IPS-18a (cell line): ENCODE data around the gene NEURL1.

Experiments
- H3K27ac ChIP-seq: one replicate; pipeline ENCODE4 v1.5.1; 2013; ENCODE audit warnings: low read length
- H3K27me3 ChIP-seq: one replicate; pipeline ENCODE4 v1.6.1; 2013; ENCODE audit warnings: mild to moderate bottlenecking, low read length; ENCODE audit not compliant: control insufficient read depth, insufficient read depth
- H3K36me3 ChIP-seq: one replicate; pipeline ENCODE4 v1.6.1; 2013; ENCODE audit warnings: low read depth, low read length; ENCODE audit not compliant: control insufficient read depth
- H3K4me1 ChIP-seq: one replicate; pipeline ENCODE4 v1.6.1; 2013; ENCODE audit warnings: low read depth, low read length; ENCODE audit not compliant: control insufficient read depth
- H3K4me3 ChIP-seq: one replicate; pipeline ENCODE4 v1.5.1; 2013; ENCODE audit warnings: low read length
- H3K9ac ChIP-seq: one replicate; pipeline ENCODE4 v1.6.1; 2013; ENCODE audit warnings: mild to moderate bottlenecking, low read length, moderate library complexity
- H3K9me3 ChIP-seq: one replicate; pipeline ENCODE4 v1.6.1; 2013; ENCODE audit warnings: low read depth, low read length; ENCODE audit not compliant: control insufficient read depth

NEURL1 gene

DNA sequence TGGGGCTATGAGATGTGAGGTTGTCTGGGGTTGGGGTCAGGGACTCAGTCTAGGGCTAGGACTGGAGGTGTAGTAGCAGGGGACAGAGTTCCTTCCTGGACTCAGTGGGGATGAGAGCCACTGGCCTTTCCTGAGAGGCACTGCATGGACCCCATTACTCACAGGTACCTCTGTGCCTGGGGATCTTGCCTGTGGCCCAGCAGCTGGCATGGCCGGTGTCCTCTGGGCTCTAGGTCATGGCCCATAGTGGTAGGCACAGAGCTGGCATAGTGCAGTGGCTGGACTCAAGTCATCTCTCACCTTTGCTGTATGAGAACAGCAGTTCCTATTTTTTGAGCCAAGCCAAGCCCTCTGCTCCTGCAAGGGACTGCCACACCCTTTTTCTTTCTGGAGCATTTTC, 51.9 kb downstream of the NEURL1 start:
- Histone ChIP-seq H3K9me3 (no peaks in the 10 kb centered on the region), H3K36me3 (no peaks in the 10 kb centered on the region), H3K4me3 (no peak overlapping the region), H3K4me1 (peaks cover 12% of the 10 kb centered on the region), H3K27me3 (no peaks in the 10 kb centered on the region), H3K27ac (no peak overlapping the region), H3K9ac (no peak overlapping the region)

DNA sequence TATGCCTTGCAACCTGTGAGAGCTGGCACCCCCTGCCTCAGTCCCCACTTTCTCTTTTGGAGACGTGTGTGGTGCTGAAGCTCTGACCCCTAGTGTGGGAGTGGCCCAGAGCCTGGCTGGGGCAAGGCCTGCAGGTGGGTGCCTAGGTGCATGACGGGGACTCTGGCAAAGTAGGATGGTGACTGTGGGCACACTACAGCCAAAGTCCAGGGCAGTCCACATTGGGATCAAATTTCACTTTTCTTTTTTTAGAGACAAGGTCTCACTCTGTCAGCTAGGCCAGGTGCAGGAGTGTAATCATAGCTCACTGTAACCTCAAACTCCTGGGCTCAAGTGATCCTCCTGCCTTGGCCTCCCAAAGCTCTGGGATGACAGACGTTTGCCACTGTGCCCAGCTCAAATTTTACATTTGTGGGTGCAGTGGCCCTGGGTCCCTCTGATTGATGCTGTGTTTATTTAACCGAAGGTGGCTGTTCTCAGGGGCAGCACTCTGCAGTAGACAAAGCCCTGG, 52.3 kb downstream of the NEURL1 start:
- no peak overlapping the region for H3K9ac ChIP-seq
- no peak overlapping the region for H3K4me3 ChIP-seq
- H3K27me3 ChIP-seq: no peaks in the 10 kb centered on the region
- no peaks in the 10 kb centered on the region for H3K9me3 ChIP-seq
- no peak overlapping the region for H3K27ac ChIP-seq
- peaks cover 12% of the 10 kb centered on the region for H3K4me1 ChIP-seq
- H3K36me3 ChIP-seq: no peaks in the 10 kb centered on the region

DNA sequence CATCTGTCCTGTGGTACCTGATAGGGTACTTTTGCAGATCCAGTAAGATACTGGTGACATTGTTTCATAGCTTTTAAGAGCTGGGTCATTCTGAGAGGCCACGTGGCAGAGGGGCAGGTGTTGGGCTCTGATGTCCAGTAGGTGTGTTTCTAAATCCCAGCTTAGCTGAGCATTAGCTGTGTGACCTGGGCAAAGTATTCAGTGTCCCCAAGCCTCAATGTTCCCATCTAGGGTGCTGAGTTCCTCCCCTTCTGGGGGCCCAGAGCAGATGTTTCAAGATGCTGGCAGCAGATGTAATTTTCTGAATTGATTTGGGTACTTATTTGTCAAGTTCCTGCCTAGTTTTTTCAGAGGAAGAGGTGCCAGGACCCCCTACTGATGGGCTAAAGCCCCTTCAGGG, 52.9 kb downstream of the NEURL1 start:
- Histone ChIP-seq H3K9me3 (no peaks in the 10 kb centered on the region), H3K9ac (no peak overlapping the region), H3K36me3 (no peaks in the 10 kb centered on the region), H3K27me3 (no peaks in the 10 kb centered on the region), H3K4me3 (no peak overlapping the region), H3K27ac (no peak overlapping the region), H3K4me1 (peaks cover 12% of the 10 kb centered on the region)

DNA sequence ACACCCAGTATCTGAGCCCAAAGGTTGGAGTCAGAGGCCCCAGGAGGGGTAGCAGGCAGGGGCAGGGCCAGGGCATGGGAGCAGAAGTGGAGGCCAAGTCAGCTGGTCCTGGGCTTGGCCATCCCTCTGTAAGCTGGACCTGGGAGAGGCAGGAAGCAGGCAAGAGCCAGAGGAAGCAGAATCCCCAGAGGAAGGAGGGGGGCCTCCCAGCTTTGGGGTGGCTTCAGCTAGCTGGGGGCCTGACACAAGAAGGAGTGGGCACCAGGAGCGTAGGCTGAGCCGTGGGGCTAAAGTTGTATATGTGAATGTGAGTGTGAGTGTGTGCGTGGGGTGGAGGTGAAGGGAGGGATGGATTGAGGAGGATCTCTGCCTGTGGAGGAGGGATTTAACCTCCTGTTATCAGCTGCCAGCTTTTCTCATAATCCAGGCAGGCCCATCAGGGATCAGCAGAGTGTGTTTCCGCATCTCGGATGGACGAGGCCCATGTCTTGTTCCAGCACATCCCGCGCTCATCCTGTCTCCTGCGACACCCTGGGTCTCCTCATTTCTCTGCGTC, 54.0 kb downstream of the NEURL1 start:
- Histone ChIP-seq H3K9ac (no peak overlapping the region), H3K9me3 (no peaks in the 10 kb centered on the region), H3K27ac (no peak overlapping the region), H3K36me3 (no peaks in the 10 kb centered on the region), H3K4me3 (no peak overlapping the region), H3K27me3 (no peaks in the 10 kb centered on the region), H3K4me1 (peaks cover 11% of the 10 kb centered on the region)

DNA sequence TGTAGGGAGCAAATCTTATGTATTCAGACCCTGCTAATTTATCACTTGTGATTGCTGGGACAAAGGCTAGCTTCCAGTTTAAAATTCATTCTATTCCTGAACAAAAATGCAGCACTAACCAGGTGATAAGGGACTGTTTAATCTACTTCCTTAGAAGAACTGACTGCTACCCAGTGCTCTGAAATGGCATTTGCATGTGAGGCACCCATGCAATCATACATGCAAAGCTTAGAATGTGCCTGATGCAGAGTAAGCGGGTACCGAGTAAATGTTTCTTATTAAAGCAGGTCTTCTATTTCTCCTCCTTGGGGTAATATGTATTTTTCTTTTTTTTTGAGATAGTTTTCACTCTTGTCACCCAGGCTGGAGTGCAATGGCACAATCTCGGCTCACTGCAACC, 54.5 kb downstream of the NEURL1 start:
- Histone ChIP-seq H3K9me3 (no peaks in the 10 kb centered on the region), H3K27me3 (no peaks in the 10 kb centered on the region), H3K9ac (no peak overlapping the region), H3K4me1 (peaks cover 5% of the 10 kb centered on the region), H3K4me3 (no peak overlapping the region), H3K36me3 (no peaks in the 10 kb centered on the region), H3K27ac (no peak overlapping the region)

DNA sequence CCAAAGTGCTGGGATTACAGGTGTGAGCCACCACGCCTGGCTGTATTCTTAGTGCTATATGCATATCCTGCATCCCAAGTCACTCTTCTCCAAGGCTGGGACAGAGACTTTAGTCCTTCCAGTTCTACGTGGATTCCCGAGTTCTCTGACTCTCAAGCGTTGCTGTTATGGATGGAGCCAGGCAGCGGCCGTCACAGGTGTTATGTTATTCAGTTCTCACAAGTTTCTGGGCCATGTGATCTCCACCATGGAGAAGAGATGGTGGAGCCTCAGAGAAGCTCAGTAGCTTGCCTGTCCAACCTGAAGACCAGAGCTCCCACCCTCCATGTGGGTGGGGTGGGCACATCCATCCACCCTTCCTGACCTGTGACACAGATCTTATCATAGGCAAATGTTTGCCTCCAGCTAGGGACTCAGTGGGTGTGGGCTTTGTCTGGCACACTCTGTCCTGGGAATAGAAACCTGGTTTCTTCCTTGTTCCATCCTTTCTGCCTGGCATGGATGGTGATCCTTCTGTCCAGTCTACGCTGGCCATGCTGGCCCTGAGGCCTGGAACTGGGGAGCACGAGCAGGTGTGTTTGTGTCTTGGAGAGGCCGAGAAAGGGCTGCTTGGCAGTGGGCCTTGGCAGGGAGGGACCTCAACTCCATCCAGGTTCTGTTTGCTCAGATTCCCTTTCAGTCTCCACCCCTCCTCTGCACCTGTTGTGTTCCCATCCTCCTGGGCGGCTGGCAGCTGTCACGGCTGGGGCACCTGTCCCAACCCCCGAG, 55.3 kb downstream of the NEURL1 start:
- no peak overlapping the region for H3K9ac ChIP-seq
- no peaks in the 10 kb centered on the region for H3K27me3 ChIP-seq
- H3K36me3 ChIP-seq: no peaks in the 10 kb centered on the region
- H3K27ac ChIP-seq: no peak overlapping the region
- H3K9me3 ChIP-seq: no peaks in the 10 kb centered on the region
- H3K4me1 ChIP-seq: no peaks in the 10 kb centered on the region
- H3K4me3 ChIP-seq: no peak overlapping the region

DNA sequence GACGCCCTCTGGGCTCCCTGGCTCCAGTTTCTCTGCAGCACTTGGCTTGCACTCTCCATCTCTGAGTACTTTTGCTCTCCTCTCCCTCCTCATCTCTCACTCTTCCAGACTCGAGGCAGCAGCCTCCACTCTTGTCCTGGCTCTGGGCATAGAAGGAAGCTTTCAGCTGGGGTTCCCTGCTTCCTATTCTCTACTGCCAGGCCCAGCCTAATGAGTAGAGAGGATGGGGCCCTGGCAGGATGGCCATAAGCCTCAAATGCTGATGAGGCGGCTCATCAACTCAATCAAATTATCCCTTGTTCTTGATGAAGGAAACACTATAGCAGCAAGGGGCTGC, 55.8 kb downstream of the NEURL1 start:
- Histone ChIP-seq H3K27me3 (peaks cover 5% of the 10 kb centered on the region), H3K4me1 (no peaks in the 10 kb centered on the region), H3K9ac (no peak overlapping the region), H3K36me3 (no peaks in the 10 kb centered on the region), H3K9me3 (no peaks in the 10 kb centered on the region), H3K4me3 (no peak overlapping the region), H3K27ac (no peak overlapping the region)

DNA sequence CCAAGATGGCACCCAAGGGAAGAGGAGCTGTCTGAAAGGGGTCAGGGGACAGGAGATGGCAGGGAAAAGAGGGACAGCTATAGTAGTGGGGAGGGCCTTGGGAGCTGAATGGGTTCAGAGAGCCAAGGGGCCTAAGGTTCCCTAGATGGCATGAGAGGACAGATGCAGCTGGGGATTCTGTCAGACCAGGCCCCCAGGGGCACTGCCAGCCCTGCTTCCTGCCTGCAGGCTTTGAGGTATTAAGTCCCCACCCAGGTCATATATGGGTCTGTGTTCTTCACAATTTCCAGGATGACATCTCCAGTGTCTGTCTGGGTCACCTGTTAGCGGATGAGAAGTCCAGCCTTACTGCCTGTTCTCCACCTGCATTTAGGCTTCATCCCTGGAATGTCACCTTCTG, 56.7 kb downstream of the NEURL1 start:
- Histone ChIP-seq H3K27me3 (peaks cover 10% of the 10 kb centered on the region), H3K9ac (no peak overlapping the region), H3K9me3 (no peaks in the 10 kb centered on the region), H3K36me3 (no peaks in the 10 kb centered on the region), H3K4me3 (no peak overlapping the region), H3K27ac (no peak overlapping the region), H3K4me1 (no peaks in the 10 kb centered on the region)

DNA sequence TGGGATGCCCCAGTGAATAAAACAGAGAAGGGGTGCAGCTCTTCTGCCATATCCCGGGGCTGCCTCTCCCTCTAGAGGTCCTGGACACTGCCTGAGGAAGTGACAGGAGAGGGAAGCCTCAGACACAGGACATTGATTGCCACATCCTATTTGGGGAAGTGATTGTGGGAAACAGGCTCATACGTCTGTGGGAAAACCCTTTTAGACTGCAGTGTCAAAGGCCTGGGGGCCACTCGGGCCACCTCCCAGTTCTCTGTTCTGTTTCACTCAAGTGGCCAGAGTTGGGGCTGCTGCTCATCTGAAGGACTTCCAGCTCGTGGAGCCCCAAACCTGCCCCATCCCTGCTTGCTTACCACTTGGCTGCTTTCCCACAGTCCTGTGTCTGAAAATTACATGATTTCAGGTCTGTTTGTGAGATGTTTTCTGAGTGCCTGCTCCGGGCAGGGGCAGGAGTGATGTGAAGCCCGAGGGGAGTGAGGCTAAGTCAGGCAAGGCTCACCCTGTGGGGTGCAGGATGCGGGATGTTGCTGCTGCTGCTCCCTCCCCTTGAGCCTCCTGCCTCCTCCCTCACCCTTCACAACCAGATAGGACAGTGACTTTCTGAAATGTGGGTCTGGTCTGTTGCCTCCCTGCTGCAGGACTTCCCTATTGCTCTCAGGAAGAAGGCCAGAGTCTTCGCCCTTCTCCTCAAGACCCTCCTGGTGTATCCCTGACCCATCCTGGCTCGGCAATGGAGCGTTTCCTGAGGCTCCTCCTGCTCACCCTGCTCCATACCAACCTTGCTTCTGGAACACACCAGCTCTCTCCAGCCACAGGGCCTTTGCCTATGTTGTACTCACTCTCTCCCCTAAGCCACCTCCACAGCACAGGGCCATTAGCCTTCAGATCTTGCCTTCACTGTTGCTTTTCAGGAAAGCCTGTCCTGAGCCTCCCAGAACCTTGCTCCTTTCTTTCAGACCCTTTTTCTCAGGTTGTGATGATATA, 58.4 kb downstream of the NEURL1 start:
- H3K4me1 ChIP-seq: no peaks in the 10 kb centered on the region
- no peaks in the 10 kb centered on the region for H3K9me3 ChIP-seq
- no peak overlapping the region for H3K27ac ChIP-seq
- H3K27me3 ChIP-seq: peaks cover 23% of the 10 kb centered on the region
- no peak overlapping the region for H3K9ac ChIP-seq
- no peaks in the 10 kb centered on the region for H3K36me3 ChIP-seq
- no peak overlapping the region for H3K4me3 ChIP-seq

DNA sequence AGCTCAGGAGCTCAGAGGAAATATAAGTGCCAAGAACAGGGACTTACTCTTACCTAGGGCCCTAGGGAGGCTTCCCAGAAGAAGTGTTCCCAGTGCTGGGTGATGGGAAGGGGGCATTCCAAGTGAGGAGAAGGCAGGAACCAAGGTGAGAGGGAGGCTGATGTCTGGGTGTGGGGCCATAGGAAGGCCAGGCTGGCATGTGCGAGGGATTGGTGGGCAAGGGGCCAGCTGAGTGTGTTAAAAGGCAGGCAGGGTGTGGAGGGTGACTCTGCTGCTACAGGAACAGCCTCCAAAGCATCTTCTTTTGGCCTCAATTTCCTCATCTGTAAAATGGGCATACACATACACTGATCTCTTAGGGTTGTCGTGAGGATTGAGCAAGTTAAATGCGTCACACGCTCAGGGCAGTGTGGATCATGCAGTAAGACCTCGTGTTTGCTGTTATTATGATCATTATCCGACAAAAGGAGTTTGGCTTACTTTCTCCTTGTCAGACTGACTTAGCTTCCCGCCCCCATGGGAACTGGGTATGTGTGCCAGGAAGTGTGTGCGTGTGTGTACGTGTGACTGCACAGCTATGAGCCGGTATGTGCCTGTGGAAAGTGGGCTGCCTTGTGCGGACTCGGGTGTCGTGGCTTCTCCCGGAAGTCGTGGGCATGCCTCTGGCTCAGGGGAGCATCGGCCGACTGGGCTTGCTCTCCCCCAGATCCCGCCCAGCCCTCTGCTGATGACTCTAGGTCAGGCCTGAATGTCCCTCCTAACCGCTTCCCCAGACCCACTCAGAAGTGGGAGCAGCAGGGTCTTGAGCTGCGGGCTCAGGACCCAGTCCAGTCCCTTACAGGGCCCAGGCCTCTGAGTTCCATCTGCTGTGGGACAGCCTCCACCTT, 59.6 kb downstream of the NEURL1 start:
- no peak overlapping the region for H3K4me3 ChIP-seq
- H3K9ac ChIP-seq: no peak overlapping the region
- H3K4me1 ChIP-seq: no peaks in the 10 kb centered on the region
- H3K27me3 ChIP-seq: peaks cover 23% of the 10 kb centered on the region
- no peak overlapping the region for H3K27ac ChIP-seq
- H3K9me3 ChIP-seq: no peaks in the 10 kb centered on the region
- no peaks in the 10 kb centered on the region for H3K36me3 ChIP-seq
